BLaER1 (cell line): Measurements from ENCODE around the gene WIPF3.

Experiments
- H3K27ac ChIP-seq: shearing (Covaris generic); formaldehyde crosslinking; 2 replicates; pipeline ENCODE4 v1.8.1; 2022
- H3K27me3 ChIP-seq: shearing (Covaris generic); formaldehyde crosslinking; 2 replicates; pipeline ENCODE4 v1.8.1; 2022
- H3K36me3 ChIP-seq: shearing (Covaris generic); formaldehyde crosslinking; 2 replicates; pipeline ENCODE4 v1.8.1; 2022
- H3K4me1 ChIP-seq: shearing (Covaris generic); formaldehyde crosslinking; 2 replicates; pipeline ENCODE4 v1.8.1; 2022
- H3K4me2 ChIP-seq: shearing (Covaris generic); formaldehyde crosslinking; 2 replicates; pipeline ENCODE4 v1.8.1; 2022
- H3K4me3 ChIP-seq: shearing (Covaris generic); formaldehyde crosslinking; 2 replicates; pipeline ENCODE4 v1.8.1; 2022
- H3K9ac ChIP-seq: shearing (Covaris generic); formaldehyde crosslinking; 2 replicates; pipeline ENCODE4 v1.8.1; 2022
- H3K9me3 ChIP-seq: shearing (Covaris generic); formaldehyde crosslinking; 2 replicates; pipeline ENCODE4 v1.8.1; 2022
- H4K20me1 ChIP-seq: shearing (Covaris generic); formaldehyde crosslinking; 2 replicates; pipeline ENCODE4 v1.8.1; 2022
- Cebpa-rat ChIP-seq: shearing (Covaris generic); IDR thresholded peaks from 2 replicates; pipeline ENCODE4 v1.8.1; 2022

The WIPF3 gene

DNA sequence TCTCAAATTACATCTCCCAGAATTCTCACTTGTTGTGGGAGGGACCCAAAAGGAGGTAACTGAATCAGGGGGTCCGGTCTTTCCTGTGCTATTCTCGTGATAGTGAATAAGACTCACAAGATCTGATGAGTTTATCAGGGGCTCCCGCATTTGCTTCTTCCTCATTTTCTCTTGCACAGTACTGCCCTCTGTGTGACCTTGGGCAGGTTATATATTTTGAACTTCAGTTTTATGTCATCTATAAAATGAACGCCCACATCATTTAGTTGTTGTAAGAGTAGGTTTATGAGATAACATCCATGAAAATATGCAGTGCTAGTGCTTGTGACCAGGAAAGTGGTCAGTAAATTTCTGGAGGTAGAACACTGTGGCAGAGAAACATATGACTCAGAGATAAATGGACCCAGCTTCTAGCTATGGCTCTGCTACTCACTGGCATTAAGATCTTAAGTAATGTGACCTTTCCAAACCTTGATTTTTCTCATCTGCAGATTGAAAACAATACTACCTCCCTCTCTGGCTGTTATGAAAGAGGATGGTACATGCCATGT lies 139.0 kb downstream of the WIPF3 start:
- no peak for TF ChIP-seq Cebpa-rat
- H3K9me3 ChIP-seq = peaks cover 11% of the 10 kb centered on the region
- H3K4me1 ChIP-seq = no peaks in the 10 kb centered on the region
- H3K9ac ChIP-seq = no peak overlapping the region
- no peak overlapping the region for H3K27ac ChIP-seq
- H3K36me3 ChIP-seq = no peaks in the 10 kb centered on the region
- H3K4me3 ChIP-seq = no peak overlapping the region
- H3K27me3 ChIP-seq = no peaks in the 10 kb centered on the region
- H3K4me2 ChIP-seq = no peak overlapping the region
- no peaks in the 10 kb centered on the region for H4K20me1 ChIP-seq

DNA sequence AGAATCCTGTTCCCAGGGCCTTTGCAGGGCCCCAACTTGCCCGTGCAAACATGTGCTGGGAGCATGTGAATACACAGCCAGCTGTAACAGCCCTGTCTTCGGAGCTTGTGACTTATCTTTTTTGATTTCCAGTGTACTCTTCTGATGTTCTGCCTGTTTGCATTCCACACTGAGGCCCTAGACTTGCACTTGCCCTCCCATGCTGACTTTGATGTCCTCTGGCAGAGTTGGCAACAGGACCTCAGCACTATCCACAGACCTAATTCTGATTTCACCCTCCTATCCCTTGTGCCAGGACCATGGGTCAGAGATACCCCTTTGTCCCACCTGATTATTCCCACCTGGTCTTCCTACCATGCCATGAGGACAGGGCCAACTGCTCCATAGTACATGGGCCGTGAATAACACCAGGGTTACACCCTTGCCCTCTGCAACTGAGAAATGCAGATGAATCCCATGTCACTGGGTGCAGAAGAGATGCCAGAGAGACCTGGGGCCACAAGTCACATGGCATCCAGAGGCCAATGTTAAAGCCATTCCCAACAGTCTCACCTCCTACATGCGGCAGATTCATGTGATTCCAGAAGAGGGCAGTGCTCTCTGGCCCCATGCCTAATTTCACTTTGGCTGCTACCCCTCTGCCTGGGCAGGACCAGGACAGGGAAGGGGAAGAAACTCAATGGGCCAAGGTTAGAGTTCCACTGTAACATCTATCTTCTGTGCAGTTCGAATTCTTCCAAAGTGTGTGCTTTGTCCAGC lies 140.3 kb downstream of the WIPF3 start:
- H3K27me3 ChIP-seq = no peaks in the 10 kb centered on the region
- H3K9ac ChIP-seq = no peak overlapping the region
- H4K20me1 ChIP-seq = no peaks in the 10 kb centered on the region
- no peak overlapping the region for H3K4me3 ChIP-seq
- peaks cover 23% of the 10 kb centered on the region for H3K9me3 ChIP-seq
- H3K4me2 ChIP-seq = no peak overlapping the region
- no peaks in the 10 kb centered on the region for H3K36me3 ChIP-seq
- H3K27ac ChIP-seq = no peak overlapping the region
- TF ChIP-seq Cebpa-rat = no peak
- H3K4me1 ChIP-seq = no peaks in the 10 kb centered on the region

DNA sequence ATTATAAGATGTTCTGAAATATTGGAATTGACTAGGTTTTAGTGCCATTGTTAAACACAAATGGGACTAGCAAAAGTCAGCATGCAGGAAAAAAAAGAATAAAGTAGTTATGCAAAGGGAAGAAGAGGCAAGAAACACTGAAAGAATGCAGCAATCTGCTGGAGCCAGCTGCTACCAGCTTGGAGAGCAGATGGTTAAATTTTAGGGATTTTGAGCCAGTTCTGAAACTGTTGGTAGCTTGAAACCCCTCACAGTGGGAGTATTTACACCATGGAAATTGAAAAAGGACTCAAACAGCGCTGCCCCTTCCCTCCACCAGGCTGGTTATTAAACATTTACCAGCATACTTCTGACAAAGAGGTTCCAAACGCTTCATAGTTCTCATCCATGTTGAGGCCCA lies 142.3 kb downstream of the WIPF3 start:
- Histone ChIP-seq H3K4me1 (no peaks in the 10 kb centered on the region), H3K4me2 (no peak overlapping the region), H3K36me3 (no peaks in the 10 kb centered on the region), H3K9me3 (peaks cover 28% of the 10 kb centered on the region), H4K20me1 (no peaks in the 10 kb centered on the region), H3K27ac (no peak overlapping the region), H3K4me3 (no peak overlapping the region), H3K9ac (no peak overlapping the region), H3K27me3 (no peaks in the 10 kb centered on the region)
- TF ChIP-seq Cebpa-rat = no peak

GRCh38 chr7:29950480-29950879 lies 144.2 kb downstream of the WIPF3 start:
- Histone ChIP-seq H3K4me3 (no peak overlapping the region), H3K4me1 (no peaks in the 10 kb centered on the region), H3K36me3 (no peaks in the 10 kb centered on the region), H3K4me2 (no peak overlapping the region), H4K20me1 (no peaks in the 10 kb centered on the region), H3K9ac (no peak overlapping the region), H3K27me3 (no peaks in the 10 kb centered on the region), H3K27ac (no peak overlapping the region), H3K9me3 (peaks cover 28% of the 10 kb centered on the region)
- TF ChIP-seq Cebpa-rat = no peak

- Histone ChIP-seq H3K27ac (no peak overlapping the region), H3K9me3 (peaks cover 28% of the 10 kb centered on the region), H3K4me2 (no peak overlapping the region), H3K27me3 (no peaks in the 10 kb centered on the region), H3K4me1 (peaks cover 6% of the 10 kb centered on the region), H4K20me1 (no peaks in the 10 kb centered on the region), H3K9ac (no peak overlapping the region), H3K4me3 (no peak overlapping the region), H3K36me3 (no peaks in the 10 kb centered on the region)
- no peak for TF ChIP-seq Cebpa-rat
Measured at GRCh38 chr7:29951206-29951605, 144.9 kb downstream of the WIPF3 start.

DNA sequence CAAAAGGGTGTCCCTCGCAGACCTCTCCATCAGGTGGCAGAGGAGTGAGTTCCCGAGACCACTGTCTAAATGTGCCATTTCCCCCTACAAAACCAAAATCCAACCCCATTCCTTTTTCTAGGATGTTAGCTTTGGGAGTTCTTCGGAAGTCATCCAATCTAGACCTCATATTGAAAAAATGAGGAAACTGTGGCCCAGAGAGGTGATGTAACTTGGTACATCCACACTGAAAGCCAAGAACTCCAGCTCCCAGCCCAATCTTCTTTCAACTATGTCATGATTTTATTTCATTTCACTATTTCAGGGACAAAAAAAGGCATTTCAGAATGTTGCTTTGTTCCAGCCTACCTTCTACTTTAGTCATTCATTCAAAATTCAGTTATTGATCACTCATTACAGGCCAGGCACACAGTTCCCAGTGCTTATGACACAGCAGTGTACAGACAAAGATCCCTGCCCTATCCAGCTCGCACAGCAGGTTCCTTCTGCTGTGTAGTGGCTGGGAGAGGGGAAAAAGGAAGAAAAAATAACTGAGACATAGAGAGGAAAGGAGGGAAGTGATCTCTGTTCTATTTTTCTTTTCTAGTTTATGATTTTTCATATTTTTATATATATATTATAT lies 147.5 kb downstream of the WIPF3 start:
- Histone ChIP-seq H3K4me1 (peaks cover 9% of the 10 kb centered on the region), H3K4me2 (no peak overlapping the region), H3K36me3 (no peaks in the 10 kb centered on the region), H3K27me3 (no peaks in the 10 kb centered on the region), H3K27ac (no peak overlapping the region), H3K9ac (no peak overlapping the region), H3K4me3 (no peak overlapping the region), H4K20me1 (no peaks in the 10 kb centered on the region), H3K9me3 (peaks cover 28% of the 10 kb centered on the region)
- no peak for TF ChIP-seq Cebpa-rat

DNA sequence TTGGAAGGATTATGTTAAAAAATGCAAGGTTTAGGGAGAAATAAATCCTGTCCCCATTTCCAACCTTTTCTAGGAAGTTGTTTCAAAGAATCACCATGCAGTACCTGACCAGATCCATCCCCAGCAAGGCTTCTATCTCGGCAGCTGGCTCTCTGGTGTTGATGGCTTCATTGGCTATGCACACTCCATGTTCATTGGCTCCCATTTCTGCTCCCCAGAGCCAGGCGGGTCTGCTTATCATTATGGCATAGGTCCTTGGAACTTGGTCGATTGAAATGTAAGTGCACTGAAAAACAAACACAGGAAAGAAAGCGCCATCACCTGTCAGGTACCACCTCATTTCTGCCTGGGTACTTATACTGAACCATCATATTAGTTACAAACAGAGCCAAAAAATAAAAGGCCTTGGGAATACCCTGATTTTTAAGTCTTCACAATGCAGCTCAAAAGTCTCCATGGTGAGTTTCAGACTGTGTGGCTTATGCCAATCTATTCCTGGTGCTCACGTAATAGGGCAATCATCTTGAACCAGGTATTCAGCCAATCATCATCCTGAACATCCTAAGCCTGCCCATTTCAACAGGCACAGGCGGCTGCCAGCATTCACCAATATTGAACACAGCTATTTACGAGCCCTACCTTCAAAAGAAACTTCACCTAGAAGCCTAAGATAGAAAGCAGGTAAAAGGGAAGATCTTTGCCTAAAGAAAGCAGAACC lies 148.9 kb downstream of the WIPF3 start:
- Histone ChIP-seq H3K4me3 (no peak overlapping the region), H3K27me3 (no peaks in the 10 kb centered on the region), H3K27ac (no peak overlapping the region), H4K20me1 (no peaks in the 10 kb centered on the region), H3K36me3 (no peaks in the 10 kb centered on the region), H3K9me3 (peaks cover 18% of the 10 kb centered on the region), H3K9ac (no peak overlapping the region), H3K4me1 (peaks cover 9% of the 10 kb centered on the region), H3K4me2 (no peak overlapping the region)
- TF ChIP-seq Cebpa-rat = no peak

- H4K20me1 ChIP-seq = no peaks in the 10 kb centered on the region
- H3K9ac ChIP-seq = no peak overlapping the region
- no peak overlapping the region for H3K27ac ChIP-seq
- TF ChIP-seq Cebpa-rat = no peak
- H3K9me3 ChIP-seq = peaks cover 11% of the 10 kb centered on the region
- H3K4me2 ChIP-seq = peak overlapping the region; percentile 56
- H3K4me3 ChIP-seq = no peak overlapping the region
- H3K27me3 ChIP-seq = no peaks in the 10 kb centered on the region
- no peaks in the 10 kb centered on the region for H3K36me3 ChIP-seq
- peaks cover 9% of the 10 kb centered on the region for H3K4me1 ChIP-seq
Measured at GRCh38 chr7:29955799-29956486, 149.6 kb downstream of the WIPF3 start.

DNA sequence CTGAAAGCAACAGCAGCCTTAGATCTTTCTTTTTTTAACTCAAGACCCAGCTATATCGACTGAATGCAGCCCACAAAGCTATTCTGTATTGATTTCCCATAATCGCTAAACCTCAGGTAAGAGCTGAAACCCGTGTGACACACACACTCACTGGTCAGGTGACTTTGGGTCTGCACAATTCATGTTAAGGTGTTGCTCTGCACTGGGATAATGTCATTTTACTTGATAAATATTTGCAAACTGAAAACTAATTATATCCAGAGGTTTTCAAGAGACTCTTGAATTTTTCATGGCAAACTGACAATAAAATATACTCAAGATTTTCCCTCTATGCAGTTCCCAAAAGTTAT lies 150.2 kb downstream of the WIPF3 start:
- peak overlapping the region; percentile 56 for H3K4me2 ChIP-seq
- no peak overlapping the region for H3K4me3 ChIP-seq
- no peak overlapping the region for H3K27ac ChIP-seq
- no peaks in the 10 kb centered on the region for H4K20me1 ChIP-seq
- peaks cover 6% of the 10 kb centered on the region; the same call in 1 of the 2 replicates for H3K9me3 ChIP-seq
- H3K36me3 ChIP-seq = no peaks in the 10 kb centered on the region
- H3K4me1 ChIP-seq = peaks cover 9% of the 10 kb centered on the region
- no peak for TF ChIP-seq Cebpa-rat
- H3K9ac ChIP-seq = no peak overlapping the region
- no peaks in the 10 kb centered on the region for H3K27me3 ChIP-seq
